GM21515 (cell line): Measurements from ENCODE around the gene PADI6.
"Not testable (repeated sequence)": the region's sequence is repeated elsewhere in the genome, so short reads cannot be mapped to it uniquely, and the experiment has no call there.

Experiments
- ATAC-seq: cut with Tn5 transposase; IDR thresholded peaks from one replicate; pipeline ENCODE4 v1.9.1; 2021; ENCODE audit not compliant: unreplicated experiment

The PADI6 gene

GRCh38 chr1:17404034-17404684 lies 32.2 kb downstream of the PADI6 start:
- ATAC-seq = no peak

GRCh38 chr1:17404820-17405219 lies 32.8 kb downstream of the PADI6 start:
- no peak for ATAC-seq

GRCh38 chr1:17405898-17406759 lies 34.1 kb downstream of the PADI6 start:
- ATAC-seq = no peak

GRCh38 chr1:17406760-17407475 lies 34.9 kb downstream of the PADI6 start:
- ATAC-seq = not testable (repeated sequence)

- ATAC-seq = not testable (repeated sequence)
Observed at GRCh38 chr1:17407786-17408514, 36.0 kb downstream of the PADI6 start.

- no peak for ATAC-seq
Observed at GRCh38 chr1:17409391-17409811, 37.4 kb downstream of the PADI6 start.

GRCh38 chr1:17412093-17412870 lies 40.3 kb downstream of the PADI6 start:
- ATAC-seq = no peak

- ATAC-seq = no peak
Observed at GRCh38 chr1:17414022-17414421, 42.0 kb downstream of the PADI6 start.

- no peak for ATAC-seq
Observed at GRCh38 chr1:17416389-17416788, 44.4 kb downstream of the PADI6 start.

- ATAC-seq = no peak
Observed at GRCh38 chr1:17419626-17420328, 47.8 kb downstream of the PADI6 start.

- no peak for ATAC-seq
Observed at GRCh38 chr1:17420391-17420918, 48.5 kb downstream of the PADI6 start.

GRCh38 chr1:17422461-17422860 lies 50.5 kb downstream of the PADI6 start:
- ATAC-seq = no peak

GRCh38 chr1:17423781-17424245 lies 51.8 kb downstream of the PADI6 start:
- no peak for ATAC-seq

GRCh38 chr1:17425806-17426600 lies 54.0 kb downstream of the PADI6 start:
- no peak for ATAC-seq

GRCh38 chr1:17427696-17428660 lies 56.0 kb downstream of the PADI6 start:
- no peak for ATAC-seq

- no peak for ATAC-seq
Observed at GRCh38 chr1:17429183-17429582, 57.2 kb downstream of the PADI6 start.

- ATAC-seq = no peak
Observed at GRCh38 chr1:17432412-17432811, 60.4 kb downstream of the PADI6 start.
